ENCODE results near the gene TGFB1.
"Not testable (repeated sequence)": the region's sequence is repeated elsewhere in the genome, so short reads cannot be mapped to it uniquely, and the experiment has no call there.

Gene TGFB1

GRCh38 chr19:41367848-41368301, 14.2 kb upstream of the TGFB1 start:
- DNase-seq, result no peak

GRCh38 chr19:41366089-41366488, 12.4 kb upstream of the TGFB1 start:
- no peak for DNase-seq

GRCh38 chr19:41364524-41365391, 11.0 kb upstream of the TGFB1 start:
- DNase-seq, result no peak

- peak; percentile 99 for DNase-seq
Measured at GRCh38 chr19:41363753-41364523, 10.2 kb upstream of the TGFB1 start, which contains the start of gene B9D2. B9D2 (minus strand) TSS chr19:41364149; CDS start chr19:41363519, 630 bp downstream.

- DNase-seq, result no peak
Measured at GRCh38 chr19:41363371-41363752, 9.6 kb upstream of the TGFB1 start.

- no peak for DNase-seq
Measured at GRCh38 chr19:41362143-41362847, 8.6 kb upstream of the TGFB1 start.

- no peak for DNase-seq
Measured at GRCh38 chr19:41359741-41360140, 6.0 kb upstream of the TGFB1 start.

GRCh38 chr19:41357746-41358145, 4.0 kb upstream of the TGFB1 start:
- DNase-seq, result no peak

- DNase-seq, result no peak
Measured at GRCh38 chr19:41356984-41357739, 3.4 kb upstream of the TGFB1 start.

GRCh38 chr19:41355802-41356201, 2.1 kb upstream of the TGFB1 start:
- DNase-seq, result no peak

- no peak for DNase-seq
Measured at GRCh38 chr19:41355035-41355434, 1.3 kb upstream of the TGFB1 start.

GRCh38 chr19:41354343-41354953, 726 bp upstream of the TGFB1 start:
- no peak for DNase-seq

- peak; percentile 64 for DNase-seq
Measured at GRCh38 chr19:41352609-41353465, 885 bp downstream of the TGFB1 start.

- DNase-seq, result no peak
Measured at GRCh38 chr19:41352279-41352608, 1.5 kb downstream of the TGFB1 start.

GRCh38 chr19:41351339-41352245, 2.1 kb downstream of the TGFB1 start:
- DNase-seq, result peak; percentile 46

- no peak for DNase-seq
Measured at GRCh38 chr19:41350735-41351338, 2.9 kb downstream of the TGFB1 start.

GRCh38 chr19:41346916-41347315, 6.8 kb downstream of the TGFB1 start:
- not testable (repeated sequence) for DNase-seq

- no peak for DNase-seq
Measured at GRCh38 chr19:41344162-41344561, 9.6 kb downstream of the TGFB1 start.

- peak; percentile 67 for DNase-seq
Measured at GRCh38 chr19:41341669-41342490, 11.8 kb downstream of the TGFB1 start.
